Right cardiac atrium (tissue), 5 donors: ENCODE results near the gene TIMM10B. TPM values are rescaled to one million over a fixed set of nuclear protein-coding genes. Genes with fewer than 3 reads are reported as not detected.
"Not testable (repeated sequence)": the region's sequence is repeated elsewhere in the genome, so short reads cannot be mapped to it uniquely, and the experiment has no call there.

Experiments
- ATAC-seq, 2 donors: fragments of 200-7000 bp; cut with Tn5 transposase; one replicate each; pipeline versions ENCODE4 v1.8.0 to v1.9.1; 2020; ENCODE audit warnings: moderate library complexity in 2 of 2, mild to moderate bottlenecking in 1 of 2
- DNase-seq, 3 donors: peaks; one replicate each; pipeline ENCODE4 v3.0.0-alpha.2; 2020
- H3K27ac ChIP-seq: one replicate; pipeline ENCODE4 v1.5.1; 2013; ENCODE audit warnings: mild to moderate bottlenecking, low read length, control low read depth, moderate library complexity
- H3K27me3 ChIP-seq: one replicate; pipeline ENCODE4 v1.6.1; 2013; ENCODE audit not compliant: control insufficient read depth, insufficient read depth
- H3K4me1 ChIP-seq: one replicate; pipeline ENCODE4 v1.6.1; 2013; ENCODE audit warnings: low read length; ENCODE audit not compliant: control insufficient read depth, insufficient read depth
- H3K4me3 ChIP-seq: one replicate; pipeline ENCODE4 v1.5.1; 2013; ENCODE audit warnings: low read length, control low read depth
- H3K9me3 ChIP-seq: one replicate; pipeline ENCODE4 v1.6.1; 2013; ENCODE audit warnings: low read length; ENCODE audit not compliant: control insufficient read depth
- WGBS: extraction: QIAGEN DNeasy Blood & Tissue Kit; methylation state at CpG from one replicate; pipeline ENCODE4 v1.1.7; 2013; 5-methylcytosine and 5-hydroxymethylcytosine counted together
- intact Hi-C, 4 donors: fragments of 100-400 bp; cut with DNase I; formaldehyde crosslinking; loops; one replicate each; pipeline versions ENCODE4 v1.11.0 to v1.14.0; 2022 to 2023
- polyA plus RNA-seq: library from polyadenylated mRNA; stranded (reverse); fragments of 200-250 nt; gene quantifications from one replicate; pipeline ENCODE4 v1.2.3, GENCODE V29; 2013
- total RNA-seq, 4 donors: library from RNA; stranded (reverse); fragmentation: NEBNext Ultra II Directional; extraction: Animal tissue kit (Norgen Biotek cat#: 25700); gene quantifications; one replicate each; pipeline ENCODE4 v1.2.1, GENCODE V29; 2021
- donor health status: healthy with polysubstance abuse.
- donor health status: DM: no; HTN: yes; CAD: no.
- donor health status: DM: no; HTN: no; CAD: no.
- donor health status: DM: no; HTN: yes; CAD: no; lungs with severe emphysema.
- donor health status: DM: yes; HTN: yes; CAD: no.

TIMM10B gene
- total and polyA plus RNA-seq, 5 donors: 18.8 to 28.9 (median 24.7) TPM

DNA sequence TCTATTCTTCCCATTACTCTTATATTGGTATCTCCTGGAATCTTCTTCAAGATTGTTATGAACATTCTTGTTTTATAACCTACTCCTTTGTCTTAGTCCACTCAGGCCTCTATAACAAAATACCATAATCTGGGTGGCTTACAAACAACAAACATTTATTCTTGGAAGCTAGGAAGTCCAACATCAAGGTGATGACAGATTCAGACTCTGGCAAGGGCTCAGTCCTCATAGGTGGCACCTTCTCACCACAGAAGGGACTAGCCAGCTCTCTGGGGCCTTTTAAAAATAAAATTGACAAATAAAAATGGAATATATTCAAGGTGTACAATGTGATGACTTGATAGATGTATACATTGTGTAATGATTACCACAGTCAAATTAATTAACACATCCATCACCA is 35.6 kb downstream of the TIMM10B start:
- DNase-seq (no peak), ATAC-seq (peak; percentile 32 to 55)
- H3K4me3 ChIP-seq: no peak overlapping the region
- H3K27ac ChIP-seq: no peak overlapping the region
- intact Hi-C loops: no loop called here
- peaks cover 2% of the 10 kb centered on the region for H3K4me1 ChIP-seq
- H3K9me3 ChIP-seq: no peaks in the 10 kb centered on the region
- no peaks in the 10 kb centered on the region for H3K27me3 ChIP-seq

DNA sequence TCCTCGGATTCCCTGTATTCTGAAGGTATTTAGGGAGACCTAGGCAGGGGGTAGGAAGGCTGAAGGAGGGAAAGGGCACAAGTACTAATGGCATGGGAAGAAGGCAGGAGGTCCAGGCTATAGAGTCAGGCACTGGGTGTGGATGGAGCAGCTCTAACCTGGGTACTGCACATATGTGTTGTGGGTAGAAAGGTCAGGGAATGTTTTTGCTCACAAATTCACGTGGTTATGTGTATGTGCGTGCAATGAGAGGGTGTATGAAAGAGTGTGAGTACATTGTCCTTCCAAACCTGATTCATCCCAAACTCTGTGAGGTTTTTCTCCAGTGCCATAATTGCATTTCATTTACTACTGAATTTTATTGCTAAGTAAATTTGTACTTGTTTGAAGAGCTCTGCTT is 39.0 kb downstream of the TIMM10B start:
- intact Hi-C loops: no loop called here
- ATAC-seq (no peak), DNase-seq (no peak)
- Histone ChIP-seq H3K9me3 (no peaks in the 10 kb centered on the region), H3K4me3 (no peak overlapping the region), H3K27me3 (no peaks in the 10 kb centered on the region), H3K27ac (no peak overlapping the region), H3K4me1 (peaks cover 2% of the 10 kb centered on the region)
- 89% methylated on average over 3 of the region's 3 CpGs for WGBS

DNA sequence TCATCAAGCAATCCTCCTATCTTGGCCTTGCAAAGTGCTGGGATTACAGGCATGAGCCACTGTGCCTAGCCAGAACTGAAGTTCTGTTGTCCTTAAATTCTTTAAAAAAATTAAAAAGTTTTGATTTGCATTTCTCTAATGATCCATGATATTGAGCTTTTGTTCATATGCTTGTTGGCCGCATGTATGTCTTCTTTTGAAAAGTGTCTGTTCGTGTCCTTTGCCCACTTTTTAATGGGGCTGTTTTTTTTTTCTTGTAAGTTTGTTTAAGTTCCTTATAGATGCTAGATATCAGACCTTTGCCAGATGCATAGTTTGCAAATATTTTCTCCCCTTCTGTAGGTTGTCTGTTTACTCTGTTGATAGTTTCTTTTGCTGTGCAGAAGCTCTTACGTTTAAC is 40.6 kb downstream of the TIMM10B start:
- H3K4me3 ChIP-seq, DNase-seq, intact Hi-C loops, H3K27me3 ChIP-seq, H3K27ac ChIP-seq, H3K9me3 ChIP-seq, H3K4me1 ChIP-seq, ATAC-seq: not testable (repeated sequence)
- 98% methylated on average over 3 of the region's 3 CpGs for WGBS

DNA sequence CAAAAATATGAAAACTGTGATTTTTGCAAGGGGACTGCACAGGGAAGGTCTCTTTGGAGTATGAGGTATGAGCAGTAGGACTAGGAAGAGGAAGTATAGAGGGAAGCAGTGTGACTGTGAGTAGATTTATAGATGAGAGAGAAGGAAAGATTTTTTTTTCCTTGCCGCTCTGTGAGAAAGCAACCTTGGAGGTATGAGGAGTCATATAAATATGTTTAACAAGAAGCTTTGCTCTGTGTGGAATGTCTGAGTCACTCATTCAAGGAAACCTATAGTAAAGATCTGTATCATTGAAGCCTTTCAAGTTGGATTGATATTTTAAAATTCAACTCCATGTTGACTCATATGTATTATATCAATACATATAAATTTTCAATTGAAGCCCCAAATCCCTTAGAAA is 42.0 kb downstream of the TIMM10B start:
- H3K4me3 ChIP-seq: no peak overlapping the region
- H3K4me1 ChIP-seq: no peaks in the 10 kb centered on the region
- H3K27me3 ChIP-seq: no peaks in the 10 kb centered on the region
- no peak for DNase-seq
- no peaks in the 10 kb centered on the region for H3K9me3 ChIP-seq
- WGBS: 52% methylated on average over 1 of the region's 1 CpG
- no peak for ATAC-seq
- no peak overlapping the region for H3K27ac ChIP-seq
- intact Hi-C loops: no loop called here

DNA sequence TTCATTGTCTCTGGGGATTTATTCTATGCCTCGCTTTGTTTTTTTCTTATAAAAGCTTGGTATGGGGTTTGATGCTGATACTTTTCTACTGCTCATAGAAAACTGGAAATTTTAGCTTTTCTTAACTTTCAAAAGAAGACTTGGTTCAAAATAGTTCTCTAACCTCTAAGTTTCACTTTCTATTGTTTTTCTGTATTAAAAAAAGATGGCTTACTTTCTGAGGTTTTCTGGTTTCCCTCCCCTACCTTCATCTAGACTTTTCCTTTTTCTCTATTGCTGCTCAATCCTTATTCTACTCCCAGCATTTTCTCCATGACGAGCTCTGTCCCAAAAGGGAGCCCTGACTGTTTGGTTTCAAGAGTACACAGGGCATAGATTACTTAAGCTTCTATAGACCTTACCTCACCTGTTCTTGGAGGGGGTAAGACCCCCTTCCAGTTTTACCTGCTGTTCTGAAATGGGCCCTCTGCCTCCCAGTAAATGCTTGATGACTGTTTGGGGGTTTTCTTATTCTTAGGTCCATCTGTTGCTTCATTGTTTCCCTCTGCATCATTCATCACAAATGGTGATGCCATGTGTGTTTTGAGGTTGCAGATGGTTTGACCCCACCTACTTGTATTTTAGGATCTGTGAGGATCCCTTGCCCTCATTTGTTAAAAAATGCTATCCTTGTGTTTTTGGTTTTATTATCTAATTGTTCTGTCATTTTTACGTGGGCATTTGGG is 45.3 kb downstream of the TIMM10B start:
- intact Hi-C loops: loop anchor here in 1 of 4 donors (5.0 kb wide), 1 partner anchor 156 kb away; the partner anchor contains the start of gene MRPL17

DNA sequence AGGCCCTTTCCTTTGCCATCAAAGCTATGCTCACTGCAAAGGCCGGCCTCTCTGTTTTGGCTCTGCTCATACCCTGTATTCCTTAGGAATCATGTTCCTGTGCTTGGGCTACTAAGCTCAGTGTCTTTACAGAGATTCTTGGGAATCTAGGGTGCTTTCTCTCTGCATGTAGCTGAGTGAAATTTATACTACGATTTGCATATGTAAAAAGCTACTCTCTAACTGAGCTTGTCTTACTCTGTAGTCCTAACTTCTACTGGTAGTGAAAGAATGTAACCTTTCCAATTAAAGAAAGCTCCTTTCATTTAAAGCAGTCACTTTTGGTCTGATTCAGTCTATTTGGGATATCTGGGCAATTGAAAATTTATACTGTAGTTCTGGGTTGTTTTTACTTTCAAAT is 48.0 kb downstream of the TIMM10B start:
- H3K27me3 ChIP-seq: no peaks in the 10 kb centered on the region
- H3K4me3 ChIP-seq: no peak overlapping the region
- 87% methylated on average over 2 of the region's 2 CpGs for WGBS
- DNase-seq (no peak), ATAC-seq (no peak)
- intact Hi-C loops: loop anchor here in 1 of 4 donors (5.0 kb wide), 1 partner anchor 153 kb away; the partner anchor contains the start of gene MRPL17
- H3K9me3 ChIP-seq: no peaks in the 10 kb centered on the region
- H3K4me1 ChIP-seq: no peaks in the 10 kb centered on the region
- H3K27ac ChIP-seq: no peak overlapping the region

More for the DNA sequence above, 45.3 kb downstream of the TIMM10B start:
- 89% methylated on average over 3 of the region's 3 CpGs for WGBS
- ATAC-seq (no peak), DNase-seq (no peak)
- Histone ChIP-seq H3K9me3 (no peaks in the 10 kb centered on the region), H3K4me3 (no peak overlapping the region), H3K27ac (no peak overlapping the region), H3K27me3 (no peaks in the 10 kb centered on the region), H3K4me1 (no peaks in the 10 kb centered on the region)

DNA sequence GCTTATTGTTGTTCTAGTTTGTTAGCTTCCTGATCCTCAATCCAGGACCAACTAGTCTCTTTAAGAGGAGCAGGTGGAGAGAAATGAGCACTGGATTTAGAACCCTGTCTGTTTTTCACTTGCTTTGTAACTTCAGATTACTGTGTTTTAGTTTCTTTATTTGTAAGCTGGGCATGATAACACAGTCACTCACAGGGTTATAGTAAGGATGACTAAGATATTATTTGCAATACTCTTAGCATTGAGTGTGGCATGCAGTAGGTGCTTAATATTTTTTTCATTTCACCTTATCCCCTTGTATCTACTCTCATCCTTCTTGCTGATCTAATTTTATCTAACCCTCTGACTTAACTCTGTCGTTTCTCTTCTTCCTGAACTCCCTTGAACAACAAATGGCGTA is 49.5 kb downstream of the TIMM10B start:
- Histone ChIP-seq H3K27me3 (no peaks in the 10 kb centered on the region), H3K9me3 (no peaks in the 10 kb centered on the region), H3K4me1 (no peaks in the 10 kb centered on the region), H3K27ac (no peak overlapping the region), H3K4me3 (no peak overlapping the region)
- 92% methylated on average over 2 of the region's 2 CpGs for WGBS
- no peak for ATAC-seq
- intact Hi-C loops: loop anchor here (2.0 to 10.0 kb wide), 4 partner anchors 71 to 176 kb away; partner anchors contain the start of genes ILK (in 1 of the 4), MRPL17 (in 1 of the 4) and RRP8 (in 1 of the 4)
- no peak for DNase-seq

DNA sequence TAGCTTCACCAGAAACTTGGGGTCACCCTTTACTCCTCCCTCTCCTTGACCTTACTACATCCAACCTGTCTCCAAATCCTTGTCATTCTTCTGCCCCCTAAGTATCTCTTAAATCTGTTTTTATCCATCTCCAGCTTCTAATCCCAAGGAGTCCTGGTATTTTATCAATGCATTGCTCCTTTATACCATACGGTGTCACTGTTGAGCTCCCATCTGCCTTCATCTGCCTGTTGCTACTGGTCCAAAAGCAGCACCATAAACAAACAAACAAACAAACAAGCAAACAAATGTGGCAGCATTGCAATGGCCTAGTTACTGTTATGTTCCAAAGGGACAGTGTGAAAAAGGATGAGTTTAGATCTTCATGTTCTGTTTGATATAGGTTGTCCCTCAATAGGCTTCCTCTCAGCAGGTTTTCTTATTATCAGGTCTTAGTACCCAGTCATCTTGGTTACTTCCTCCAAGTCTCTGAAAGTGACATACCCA is 50.0 kb downstream of the TIMM10B start:
- Histone ChIP-seq H3K4me3 (no peak overlapping the region), H3K4me1 (no peaks in the 10 kb centered on the region), H3K27ac (no peak overlapping the region), H3K27me3 (no peaks in the 10 kb centered on the region), H3K9me3 (no peaks in the 10 kb centered on the region)
- intact Hi-C loops: loop anchor here (2.0 to 10.0 kb wide), 4 partner anchors 71 to 175 kb away; partner anchors contain the start of genes ILK (in 1 of the 4), MRPL17 (in 1 of the 4) and RRP8 (in 1 of the 4)
- ATAC-seq (peak; percentile 47 to 50), DNase-seq (no peak)
- WGBS: 1% methylated on average over 1 of the region's 1 CpG

Other genes with a start within 250 kb of the TIMM10B start
- gene FHIP1B, start 246.9 kb upstream of the TIMM10B start, total RNA-seq: 10 to 100 TPM; 14.1 to 18.8 (median 17.2) TPM
- 19.5 TPM for gene FHIP1B, start 246.9 kb upstream of the TIMM10B start, polyA plus RNA-seq
- gene CNGA4, start 242.4 kb upstream of the TIMM10B start, total RNA-seq: under 1 TPM in 1 of 4 donors, not detected in 3; 0.19 TPM
- gene CNGA4, start 242.4 kb upstream of the TIMM10B start, polyA plus RNA-seq: 0.16 TPM
- gene CCKBR, start 221.7 kb upstream of the TIMM10B start, total RNA-seq: not detected
- 0.05 TPM for gene CCKBR, start 221.7 kb upstream of the TIMM10B start, polyA plus RNA-seq
- 10 to 100 TPM; 40.4 to 54.2 (median 45.2) TPM for gene CAVIN3, start 161.0 kb upstream of the TIMM10B start, total RNA-seq
- gene CAVIN3, start 161.0 kb upstream of the TIMM10B start, polyA plus RNA-seq: 72.4 TPM
- gene SMPD1, start 91.0 kb upstream of the TIMM10B start, total RNA-seq: 10 to 100 TPM; 60.6 to 67.7 (median 65.0) TPM
- gene SMPD1, start 91.0 kb upstream of the TIMM10B start, polyA plus RNA-seq: 57.9 TPM
- gene APBB1, start 62.4 kb upstream of the TIMM10B start, total RNA-seq: 10 to 100 TPM; 80.6 to 83.9 (median 82.4) TPM
- 70.6 TPM for gene APBB1, start 62.4 kb upstream of the TIMM10B start, polyA plus RNA-seq
- gene HPX, start 40.5 kb upstream of the TIMM10B start, total RNA-seq: 1 to 10 TPM in 1 of 4 donors, under 1 TPM in 2, not detected in 1; 0.45 to 1.0 (median 0.68) TPM
- gene HPX, start 40.5 kb upstream of the TIMM10B start, polyA plus RNA-seq: 0.27 TPM
- 10 to 100 TPM; 10.9 to 12.5 (median 12.2) TPM for gene TRIM3, start 7.6 kb upstream of the TIMM10B start, total RNA-seq
- gene TRIM3, start 7.6 kb upstream of the TIMM10B start, polyA plus RNA-seq: 9.4 TPM
- gene ARFIP2, start 170 bp upstream of the TIMM10B start, total RNA-seq: 10 to 100 TPM; 21.4 to 30.0 (median 23.8) TPM
- gene ARFIP2, start 170 bp upstream of the TIMM10B start, polyA plus RNA-seq: 21.6 TPM
- 10 to 100 TPM in 1 of 4 donors, 1 to 10 TPM in 3; 5.4 to 10.9 (median 7.0) TPM for gene DNHD1, start 15.8 kb downstream of the TIMM10B start, total RNA-seq
- 5.8 TPM for gene DNHD1, start 15.8 kb downstream of the TIMM10B start, polyA plus RNA-seq
- gene RRP8, start 122.1 kb downstream of the TIMM10B start, total RNA-seq: 10 to 100 TPM; 15.8 to 21.7 (median 18.7) TPM
- 18.2 TPM for gene RRP8, start 122.1 kb downstream of the TIMM10B start, polyA plus RNA-seq
- 100 to 1,000 TPM; 176 to 196 (median 192) TPM for gene ILK, start 122.3 kb downstream of the TIMM10B start, total RNA-seq
- 180 TPM for gene ILK, start 122.3 kb downstream of the TIMM10B start, polyA plus RNA-seq
- gene TAF10, start 130.7 kb downstream of the TIMM10B start, total RNA-seq: 100 to 1,000 TPM in 2 of 4 donors, 10 to 100 TPM in 2; 96.9 to 115 (median 99.1) TPM
- 100 TPM for gene TAF10, start 130.7 kb downstream of the TIMM10B start, polyA plus RNA-seq
- 10 to 100 TPM; 56.7 to 98.3 (median 78.2) TPM for gene TPP1, start 137.9 kb downstream of the TIMM10B start, total RNA-seq
- gene TPP1, start 137.9 kb downstream of the TIMM10B start, polyA plus RNA-seq: 52.6 TPM
- 10 to 100 TPM; 12.4 to 19.2 (median 14.9) TPM for gene DCHS1, start 174.3 kb downstream of the TIMM10B start, total RNA-seq
- 6.4 TPM for gene DCHS1, start 174.3 kb downstream of the TIMM10B start, polyA plus RNA-seq
- gene MRPL17, start 201.8 kb downstream of the TIMM10B start, total RNA-seq: 10 to 100 TPM; 36.7 to 45.1 (median 41.9) TPM
- gene MRPL17, start 201.8 kb downstream of the TIMM10B start, polyA plus RNA-seq: 44.7 TPM